22Rv1 (cell line): Measurements from ENCODE around the gene PLXNA2.

Experiments
- ZFX ChIP-seq: fragments of 450-650 bp; IDR thresholded peaks from 2 replicates; pipeline ENCODE4 v1.6.1; 2017; ENCODE audit warnings: antibody characterized with exemption, borderline replicate concordance
- TF ChIP-seq, protein P1 (sequence below): fragments of 450-650 bp; IDR thresholded peaks from 2 replicates; pipeline ENCODE4 v1.5.1; 2017; ENCODE audit warnings: mild to moderate bottlenecking

- TF ChIP-seq, protein P1, sequence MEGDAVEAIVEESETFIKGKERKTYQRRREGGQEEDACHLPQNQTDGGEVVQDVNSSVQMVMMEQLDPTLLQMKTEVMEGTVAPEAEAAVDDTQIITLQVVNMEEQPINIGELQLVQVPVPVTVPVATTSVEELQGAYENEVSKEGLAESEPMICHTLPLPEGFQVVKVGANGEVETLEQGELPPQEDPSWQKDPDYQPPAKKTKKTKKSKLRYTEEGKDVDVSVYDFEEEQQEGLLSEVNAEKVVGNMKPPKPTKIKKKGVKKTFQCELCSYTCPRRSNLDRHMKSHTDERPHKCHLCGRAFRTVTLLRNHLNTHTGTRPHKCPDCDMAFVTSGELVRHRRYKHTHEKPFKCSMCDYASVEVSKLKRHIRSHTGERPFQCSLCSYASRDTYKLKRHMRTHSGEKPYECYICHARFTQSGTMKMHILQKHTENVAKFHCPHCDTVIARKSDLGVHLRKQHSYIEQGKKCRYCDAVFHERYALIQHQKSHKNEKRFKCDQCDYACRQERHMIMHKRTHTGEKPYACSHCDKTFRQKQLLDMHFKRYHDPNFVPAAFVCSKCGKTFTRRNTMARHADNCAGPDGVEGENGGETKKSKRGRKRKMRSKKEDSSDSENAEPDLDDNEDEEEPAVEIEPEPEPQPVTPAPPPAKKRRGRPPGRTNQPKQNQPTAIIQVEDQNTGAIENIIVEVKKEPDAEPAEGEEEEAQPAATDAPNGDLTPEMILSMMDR = no peak
- TF ChIP-seq ZFX = no peak
Measured at GRCh38 chr1:208098773-208099172, 145.4 kb downstream of the PLXNA2 start.
